HG02884 (cell line): ENCODE results near the gene FRG2B.
"Not testable (repeated sequence)": the region's sequence is repeated elsewhere in the genome, so short reads cannot be mapped to it uniquely, and the experiment has no call there.

Experiments
- ATAC-seq: cut with Tn5 transposase; IDR thresholded peaks from one replicate; pipeline ENCODE4 v1.9.1; 2021; ENCODE audit warnings: mild to moderate bottlenecking, moderate library complexity; ENCODE audit not compliant: unreplicated experiment

FRG2B gene

DNA sequence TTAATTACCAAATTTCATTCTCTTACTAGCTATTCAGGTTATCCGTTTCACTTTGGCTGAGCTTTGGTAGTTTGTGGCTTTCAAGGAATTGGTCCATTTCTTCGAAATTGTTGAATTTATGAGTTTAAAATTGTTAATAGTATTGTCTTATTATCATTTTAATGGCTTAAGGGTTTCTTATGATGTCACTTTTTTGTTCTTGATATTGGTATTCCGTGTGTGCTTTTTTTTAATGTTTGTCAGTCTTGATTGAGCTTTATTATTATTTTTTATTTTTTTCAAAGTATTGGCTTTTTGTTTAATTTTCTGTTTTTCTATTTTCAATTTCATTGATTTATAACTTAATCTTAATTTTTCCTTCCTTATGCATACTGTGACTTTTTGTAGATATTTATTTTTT, 25.9 kb downstream of the FRG2B start:
- no peak for ATAC-seq

DNA sequence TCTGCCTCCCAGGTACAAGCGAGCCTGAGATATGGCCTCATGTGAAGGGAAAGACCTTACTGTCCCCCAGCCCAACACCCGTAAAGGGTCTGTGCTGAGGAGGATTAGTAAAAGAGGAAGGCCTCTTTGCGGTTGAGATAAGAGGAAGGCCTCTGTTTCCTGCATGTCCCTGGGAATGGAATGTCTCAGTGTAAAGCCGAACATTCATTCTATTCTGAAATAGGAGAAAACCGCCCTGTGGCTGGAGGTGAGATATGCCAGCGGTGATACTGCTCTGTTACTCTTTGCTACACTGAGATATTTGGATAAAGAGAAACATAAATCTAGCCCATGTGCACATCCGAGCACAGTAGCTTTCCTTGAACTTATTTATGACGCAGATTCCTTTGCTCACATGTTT, 26.7 kb downstream of the FRG2B start:
- ATAC-seq = not testable (repeated sequence)

DNA sequence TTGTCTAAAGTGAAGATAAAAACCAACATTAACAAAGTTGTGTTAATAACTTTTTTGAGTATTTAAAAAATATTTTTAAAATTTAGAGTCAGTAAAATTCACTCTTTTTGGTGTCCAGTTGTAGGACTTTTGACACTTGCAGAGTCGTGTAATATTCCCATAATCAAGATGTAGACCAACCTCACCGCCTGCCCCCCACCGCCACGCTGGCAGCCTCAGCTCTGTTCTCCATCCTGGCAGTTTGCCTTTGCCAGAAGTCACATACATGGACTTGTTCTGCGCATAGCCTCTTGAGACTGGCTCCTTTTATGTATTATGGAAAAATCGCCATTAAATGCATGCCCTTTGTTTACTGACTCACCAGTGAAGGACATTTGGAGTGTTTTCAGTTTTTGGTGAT, 33.9 kb downstream of the FRG2B start:
- no peak for ATAC-seq

DNA sequence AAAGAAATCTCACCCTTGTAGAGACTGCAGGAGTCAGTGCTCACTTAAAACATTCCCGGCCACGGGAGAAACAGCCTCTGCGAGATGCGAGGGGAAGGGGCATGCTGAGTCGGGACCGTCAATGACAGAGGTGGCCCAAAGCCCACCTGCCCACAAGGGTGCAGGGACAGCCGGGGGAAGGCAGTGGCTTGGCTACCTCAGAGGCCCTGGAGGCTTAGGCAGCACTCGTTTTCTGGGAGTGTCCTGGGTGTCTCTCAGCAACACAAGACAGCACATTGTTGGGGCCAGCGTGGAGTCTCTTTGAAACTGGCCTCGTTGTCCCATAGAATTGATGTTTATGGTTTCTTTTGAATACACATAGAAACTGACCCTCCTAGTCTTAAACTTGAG, 35.6 kb downstream of the FRG2B start:
- ATAC-seq = no peak

DNA sequence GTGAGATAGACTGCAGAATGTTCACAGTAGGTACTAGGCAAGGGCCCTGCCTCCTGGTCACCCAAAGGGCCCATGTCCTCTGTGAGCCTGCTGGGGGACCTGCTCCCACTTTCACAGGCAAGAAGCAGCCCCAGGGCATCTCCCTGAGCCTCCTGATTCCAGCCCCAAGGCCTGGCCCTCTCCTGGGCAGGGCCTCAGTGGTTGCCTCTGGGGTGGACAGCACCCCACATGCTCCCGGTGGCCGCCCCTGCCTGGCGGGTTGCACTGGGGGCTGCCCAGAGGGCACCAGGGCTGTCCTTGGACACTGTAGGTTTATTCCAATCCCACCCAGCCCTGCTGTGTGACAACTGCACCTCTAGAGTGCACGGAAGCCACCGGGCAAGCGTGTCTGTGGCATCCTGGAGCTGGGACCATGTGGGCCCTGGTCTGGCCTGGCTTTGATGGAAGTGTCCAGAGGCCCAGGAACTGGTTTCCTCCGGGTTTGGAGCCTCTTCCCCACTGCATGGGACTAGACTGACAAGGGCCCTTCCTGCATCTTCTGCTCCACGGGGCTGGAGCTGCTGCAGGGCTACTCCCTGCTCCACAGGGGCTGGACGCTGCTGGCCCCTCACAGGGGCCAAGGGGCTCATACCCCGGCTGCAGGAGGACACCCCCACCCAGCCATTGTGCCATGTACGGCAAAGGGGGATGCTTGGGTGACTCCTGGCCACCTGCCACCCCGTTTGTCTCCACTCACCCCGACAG, 36.2 kb downstream of the FRG2B start:
- ATAC-seq = no peak

DNA sequence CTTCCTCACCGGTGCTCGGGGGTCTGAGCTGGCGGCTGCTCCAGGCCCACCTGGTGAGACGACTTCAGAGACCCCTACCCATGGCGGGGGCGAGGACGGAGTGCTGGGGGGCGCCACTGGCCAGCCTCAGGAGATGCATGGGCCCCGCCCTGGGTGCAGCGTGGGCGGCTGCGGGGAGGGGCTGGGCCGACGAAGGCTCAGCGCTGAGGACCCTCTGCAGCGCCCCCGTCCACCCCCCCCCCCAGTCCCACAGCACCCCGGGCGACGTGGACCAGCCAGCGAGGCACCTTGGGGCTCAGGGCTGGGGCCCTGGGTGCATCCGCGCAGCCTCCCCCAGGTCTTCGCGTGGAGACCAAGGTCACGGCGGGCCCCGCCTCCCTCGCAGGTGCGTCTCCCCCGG, 49.6 kb downstream of the FRG2B start:
- not testable (repeated sequence) for ATAC-seq
